Mammary epithelial cell (primary cell): ENCODE measurements around the gene SH3BP1.

Experiments
- EZH2 ChIP-seq: IDR thresholded peaks from 2 replicates; pipeline ENCODE4 v1.6.1; 2012; ENCODE audit warnings: low read length, inconsistent platforms, borderline replicate concordance
- TF ChIP-seq, protein P1 (sequence below), 2 donors: IDR thresholded peaks in 1 of 2; conservative IDR thresholded peaks in 1 of 2; 2 replicates each; pipeline ENCODE4 v1.5.1; 2011 to 2012; ENCODE audit warnings: inconsistent platforms in 2 of 2, low read length in 2 of 2, mild to moderate bottlenecking in 2 of 2, control low read depth in 1 of 2, low read depth in 1 of 2; ENCODE audit not compliant: insufficient read depth in 1 of 2; ENCODE audit errors: extremely low read depth in 1 of 2

DNA sequence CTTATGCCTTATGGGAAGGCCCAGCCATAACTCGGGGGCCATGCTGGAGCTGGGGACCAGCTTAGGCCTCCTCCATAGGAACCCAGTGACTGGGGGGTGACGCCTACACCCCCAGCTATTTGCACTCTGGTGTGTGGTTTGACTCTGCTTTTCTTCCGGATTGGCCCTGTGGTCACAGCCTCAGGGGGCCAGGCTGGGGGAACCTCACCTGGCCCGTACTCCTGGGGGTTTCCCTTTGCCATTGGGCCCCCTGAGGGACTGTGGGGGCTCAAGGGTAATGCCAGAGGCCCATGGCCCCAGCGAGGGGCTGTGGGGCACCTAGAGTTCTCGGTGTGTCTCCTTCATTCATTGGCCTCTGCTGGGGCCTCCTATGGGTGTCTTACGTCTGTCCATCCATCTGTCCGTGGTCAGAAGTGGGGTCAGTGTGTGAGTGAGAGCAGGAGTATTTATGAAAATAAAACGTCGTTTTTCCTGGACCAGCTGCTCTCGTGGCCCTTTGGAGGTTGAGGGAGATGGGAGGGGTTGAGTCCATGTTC, 6.3 kb upstream of the SH3BP1 start:
- TF ChIP-seq, protein P1, sequence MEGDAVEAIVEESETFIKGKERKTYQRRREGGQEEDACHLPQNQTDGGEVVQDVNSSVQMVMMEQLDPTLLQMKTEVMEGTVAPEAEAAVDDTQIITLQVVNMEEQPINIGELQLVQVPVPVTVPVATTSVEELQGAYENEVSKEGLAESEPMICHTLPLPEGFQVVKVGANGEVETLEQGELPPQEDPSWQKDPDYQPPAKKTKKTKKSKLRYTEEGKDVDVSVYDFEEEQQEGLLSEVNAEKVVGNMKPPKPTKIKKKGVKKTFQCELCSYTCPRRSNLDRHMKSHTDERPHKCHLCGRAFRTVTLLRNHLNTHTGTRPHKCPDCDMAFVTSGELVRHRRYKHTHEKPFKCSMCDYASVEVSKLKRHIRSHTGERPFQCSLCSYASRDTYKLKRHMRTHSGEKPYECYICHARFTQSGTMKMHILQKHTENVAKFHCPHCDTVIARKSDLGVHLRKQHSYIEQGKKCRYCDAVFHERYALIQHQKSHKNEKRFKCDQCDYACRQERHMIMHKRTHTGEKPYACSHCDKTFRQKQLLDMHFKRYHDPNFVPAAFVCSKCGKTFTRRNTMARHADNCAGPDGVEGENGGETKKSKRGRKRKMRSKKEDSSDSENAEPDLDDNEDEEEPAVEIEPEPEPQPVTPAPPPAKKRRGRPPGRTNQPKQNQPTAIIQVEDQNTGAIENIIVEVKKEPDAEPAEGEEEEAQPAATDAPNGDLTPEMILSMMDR (conservative IDR thresholded peaks at IDR 0.05 in 1 of 2, IDR thresholded peaks at IDR 0.05 in 1 of 2; ENCODE audit: extremely low read depth in 1 of 2, insufficient read depth in 1 of 2, low read depth in 1 of 2, low read length in 2 of 2), result no peak
- TF ChIP-seq EZH2, result no peak
